Activated CD4-positive, alpha-beta T cell treated with anti-CD3 and anti-CD28 coated beads, Interleukin-10, Interleukin-2, amounts not matched to agents 100 ng/mL and 50 ng/mL, durations not matched to agents 16 hours and 8 hours (primary cell): ENCODE data around the gene C4orf50.
A peak's percentile ranks its signal among the peaks of the same experiment; 100 is the strongest.
"Not testable (repeated sequence)": the region's sequence is repeated elsewhere in the genome, so short reads cannot be mapped to it uniquely, and the experiment has no call there.

Experiments
- DNase-seq: peaks from one replicate; pipeline ENCODE4 v3.0.0-alpha.2; 2020

C4orf50 gene

GRCh38 chr4:5965225-5965624 lies 53.0 kb downstream of the C4orf50 start:
- DNase-seq: no peak

- DNase-seq: no peak
These were observed 54.2 kb downstream of the C4orf50 start for GRCh38 chr4:5964030-5964429.

GRCh38 chr4:5963611-5964010 lies 54.6 kb downstream of the C4orf50 start:
- DNase-seq: no peak

GRCh38 chr4:5962416-5962815 lies 55.8 kb downstream of the C4orf50 start:
- DNase-seq: no peak

GRCh38 chr4:5960252-5960880 lies 57.9 kb downstream of the C4orf50 start:
- DNase-seq: no peak

GRCh38 chr4:5959211-5959982 lies 58.8 kb downstream of the C4orf50 start:
- DNase-seq: no peak

- DNase-seq: no peak
These were observed 60.0 kb downstream of the C4orf50 start for GRCh38 chr4:5958199-5958735.

GRCh38 chr4:5957076-5957475 lies 61.2 kb downstream of the C4orf50 start:
- no peak for DNase-seq

GRCh38 chr4:5956285-5957021 lies 61.8 kb downstream of the C4orf50 start:
- no peak for DNase-seq

- peak; percentile 16 for DNase-seq
These were observed 62.4 kb downstream of the C4orf50 start for GRCh38 chr4:5955856-5956255.

- no peak for DNase-seq
These were observed 62.9 kb downstream of the C4orf50 start for GRCh38 chr4:5955201-5955821.

- no peak for DNase-seq
These were observed 64.0 kb downstream of the C4orf50 start for GRCh38 chr4:5954056-5954760.

GRCh38 chr4:5952975-5953951 lies 65.0 kb downstream of the C4orf50 start:
- peak; percentile 9 for DNase-seq

- DNase-seq: no peak
These were observed 65.8 kb downstream of the C4orf50 start for GRCh38 chr4:5952286-5952974.

- DNase-seq: not testable (repeated sequence)
These were observed 71.6 kb downstream of the C4orf50 start for GRCh38 chr4:5946653-5947052.

GRCh38 chr4:5945936-5946335 lies 72.3 kb downstream of the C4orf50 start:
- DNase-seq: no peak

- DNase-seq: no peak
These were observed 73.1 kb downstream of the C4orf50 start for GRCh38 chr4:5945171-5945570.

- DNase-seq: no peak
These were observed 74.7 kb downstream of the C4orf50 start for GRCh38 chr4:5943561-5943960.

- DNase-seq: no peak
These were observed 75.3 kb downstream of the C4orf50 start for GRCh38 chr4:5942947-5943346.

- no peak for DNase-seq
These were observed 76.6 kb downstream of the C4orf50 start for GRCh38 chr4:5941601-5942000.
